ENCODE measurements around the gene GSTT2. TPM values are rescaled to one million over a fixed set of nuclear protein-coding genes. Genes with fewer than 3 reads are reported as not detected.

GSTT2 gene
- total and polyA plus RNA-seq, 2 experiments from 2014 or later: 0.44 TPM; not detected in 1

DNA sequence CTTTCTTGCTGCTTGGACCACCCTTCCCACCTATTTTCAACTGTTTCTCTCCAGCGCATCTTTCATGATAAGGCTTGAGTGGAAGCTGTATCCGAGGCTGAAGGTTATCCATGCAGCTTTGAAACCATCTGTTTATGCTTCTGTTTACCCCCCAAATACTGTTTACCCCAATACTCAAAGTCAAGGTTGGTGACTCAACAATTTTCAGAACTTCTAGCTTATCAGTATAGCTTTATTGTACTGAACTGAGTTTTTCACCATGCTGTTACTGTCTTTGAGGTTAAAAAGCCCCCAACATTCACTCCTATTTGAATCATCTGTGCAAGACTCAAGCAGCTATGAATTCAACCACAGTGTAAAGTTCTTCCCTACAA lies 30.1 kb downstream of the GSTT2 start:
- no peak overlapping the region for H3K4me2 ChIP-seq
- H3K4me1 ChIP-seq (ENCODE audit: insufficient read depth): peaks cover 5% of the 10 kb centered on the region; the same call in 1 of the 2 replicates
- H3K36me3 Mint-ChIP-seq (ENCODE audit: low read depth): peaks cover 6% of the 10 kb centered on the region; the same call in 1 of the 3 replicates
- peak overlapping the region; percentile 50; the same call in 2 of the 3 replicates for H3K4me3 Mint-ChIP-seq
- H4K20me1 ChIP-seq (replicated peaks; ENCODE audit: insufficient read depth): no peaks in the 10 kb centered on the region
- 0 out of 2 replicates have a peak, but pooled peaks cover 3% of the 10 kb centered on the region for H3F3A ChIP-seq (replicated peaks; ENCODE audit: low read depth)
- H3K4me3 ChIP-seq: no peak overlapping the region
- no peak overlapping the region for H3K27ac Mint-ChIP-seq
- DNase-seq (ENCODE audit: low spot score) (no peak), ATAC-seq (no peak)
- H3K36me3 ChIP-seq (ENCODE audit: insufficient read depth): no peaks in the 10 kb centered on the region
- H3K4me1 Mint-ChIP-seq: peaks cover 4% of the 10 kb centered on the region
- H3K27ac ChIP-seq (ENCODE audit: low read depth): no peak overlapping the region
- H3K9me2 ChIP-seq (ENCODE audit: insufficient read depth): no peaks in the 10 kb centered on the region
- H3K79me2 ChIP-seq (replicated peaks; ENCODE audit: insufficient read depth): peaks cover 36% of the 10 kb centered on the region
- no peaks in the 10 kb centered on the region for H3K27me3 ChIP-seq (ENCODE audit: insufficient read depth)
- peaks cover 11% of the 10 kb centered on the region for H3K9me3 Mint-ChIP-seq
- peak overlapping the region; percentile 70 for H2AFZ ChIP-seq
- H3K27me3 Mint-ChIP-seq (ENCODE audit: insufficient read depth, low read depth, poor library complexity): peaks cover 13% of the 10 kb centered on the region
- TF ChIP-seq CREB1 (CRISPR knock-in tag; IDR thresholded peaks at IDR 0.05; ENCODE audit: low read depth) (no peak), EZH2phosphoT487 (IDR thresholded peaks at IDR 0.05; ENCODE audit: unreplicated experiment) (no peak), ZNF114 (CRISPR knock-in tag; IDR thresholded peaks at IDR 0.05) (no peak), POLR2AphosphoS5 (IDR thresholded peaks at IDR 0.05; ENCODE audit: low read depth) (no peak), JUNB (IDR thresholded peaks at IDR 0.05; ENCODE audit: unreplicated experiment) (no peak), EZH2 (IDR thresholded peaks at IDR 0.05; ENCODE audit: low read depth, unreplicated experiment) (no peak), NANOG (IDR thresholded peaks at IDR 0.05; ENCODE audit: borderline replicate concordance) (no peak), ZNF331 (CRISPR knock-in tag; IDR thresholded peaks at IDR 0.05; ENCODE audit: low read depth) (no peak)
- TF ChIP-seq, protein P1, sequence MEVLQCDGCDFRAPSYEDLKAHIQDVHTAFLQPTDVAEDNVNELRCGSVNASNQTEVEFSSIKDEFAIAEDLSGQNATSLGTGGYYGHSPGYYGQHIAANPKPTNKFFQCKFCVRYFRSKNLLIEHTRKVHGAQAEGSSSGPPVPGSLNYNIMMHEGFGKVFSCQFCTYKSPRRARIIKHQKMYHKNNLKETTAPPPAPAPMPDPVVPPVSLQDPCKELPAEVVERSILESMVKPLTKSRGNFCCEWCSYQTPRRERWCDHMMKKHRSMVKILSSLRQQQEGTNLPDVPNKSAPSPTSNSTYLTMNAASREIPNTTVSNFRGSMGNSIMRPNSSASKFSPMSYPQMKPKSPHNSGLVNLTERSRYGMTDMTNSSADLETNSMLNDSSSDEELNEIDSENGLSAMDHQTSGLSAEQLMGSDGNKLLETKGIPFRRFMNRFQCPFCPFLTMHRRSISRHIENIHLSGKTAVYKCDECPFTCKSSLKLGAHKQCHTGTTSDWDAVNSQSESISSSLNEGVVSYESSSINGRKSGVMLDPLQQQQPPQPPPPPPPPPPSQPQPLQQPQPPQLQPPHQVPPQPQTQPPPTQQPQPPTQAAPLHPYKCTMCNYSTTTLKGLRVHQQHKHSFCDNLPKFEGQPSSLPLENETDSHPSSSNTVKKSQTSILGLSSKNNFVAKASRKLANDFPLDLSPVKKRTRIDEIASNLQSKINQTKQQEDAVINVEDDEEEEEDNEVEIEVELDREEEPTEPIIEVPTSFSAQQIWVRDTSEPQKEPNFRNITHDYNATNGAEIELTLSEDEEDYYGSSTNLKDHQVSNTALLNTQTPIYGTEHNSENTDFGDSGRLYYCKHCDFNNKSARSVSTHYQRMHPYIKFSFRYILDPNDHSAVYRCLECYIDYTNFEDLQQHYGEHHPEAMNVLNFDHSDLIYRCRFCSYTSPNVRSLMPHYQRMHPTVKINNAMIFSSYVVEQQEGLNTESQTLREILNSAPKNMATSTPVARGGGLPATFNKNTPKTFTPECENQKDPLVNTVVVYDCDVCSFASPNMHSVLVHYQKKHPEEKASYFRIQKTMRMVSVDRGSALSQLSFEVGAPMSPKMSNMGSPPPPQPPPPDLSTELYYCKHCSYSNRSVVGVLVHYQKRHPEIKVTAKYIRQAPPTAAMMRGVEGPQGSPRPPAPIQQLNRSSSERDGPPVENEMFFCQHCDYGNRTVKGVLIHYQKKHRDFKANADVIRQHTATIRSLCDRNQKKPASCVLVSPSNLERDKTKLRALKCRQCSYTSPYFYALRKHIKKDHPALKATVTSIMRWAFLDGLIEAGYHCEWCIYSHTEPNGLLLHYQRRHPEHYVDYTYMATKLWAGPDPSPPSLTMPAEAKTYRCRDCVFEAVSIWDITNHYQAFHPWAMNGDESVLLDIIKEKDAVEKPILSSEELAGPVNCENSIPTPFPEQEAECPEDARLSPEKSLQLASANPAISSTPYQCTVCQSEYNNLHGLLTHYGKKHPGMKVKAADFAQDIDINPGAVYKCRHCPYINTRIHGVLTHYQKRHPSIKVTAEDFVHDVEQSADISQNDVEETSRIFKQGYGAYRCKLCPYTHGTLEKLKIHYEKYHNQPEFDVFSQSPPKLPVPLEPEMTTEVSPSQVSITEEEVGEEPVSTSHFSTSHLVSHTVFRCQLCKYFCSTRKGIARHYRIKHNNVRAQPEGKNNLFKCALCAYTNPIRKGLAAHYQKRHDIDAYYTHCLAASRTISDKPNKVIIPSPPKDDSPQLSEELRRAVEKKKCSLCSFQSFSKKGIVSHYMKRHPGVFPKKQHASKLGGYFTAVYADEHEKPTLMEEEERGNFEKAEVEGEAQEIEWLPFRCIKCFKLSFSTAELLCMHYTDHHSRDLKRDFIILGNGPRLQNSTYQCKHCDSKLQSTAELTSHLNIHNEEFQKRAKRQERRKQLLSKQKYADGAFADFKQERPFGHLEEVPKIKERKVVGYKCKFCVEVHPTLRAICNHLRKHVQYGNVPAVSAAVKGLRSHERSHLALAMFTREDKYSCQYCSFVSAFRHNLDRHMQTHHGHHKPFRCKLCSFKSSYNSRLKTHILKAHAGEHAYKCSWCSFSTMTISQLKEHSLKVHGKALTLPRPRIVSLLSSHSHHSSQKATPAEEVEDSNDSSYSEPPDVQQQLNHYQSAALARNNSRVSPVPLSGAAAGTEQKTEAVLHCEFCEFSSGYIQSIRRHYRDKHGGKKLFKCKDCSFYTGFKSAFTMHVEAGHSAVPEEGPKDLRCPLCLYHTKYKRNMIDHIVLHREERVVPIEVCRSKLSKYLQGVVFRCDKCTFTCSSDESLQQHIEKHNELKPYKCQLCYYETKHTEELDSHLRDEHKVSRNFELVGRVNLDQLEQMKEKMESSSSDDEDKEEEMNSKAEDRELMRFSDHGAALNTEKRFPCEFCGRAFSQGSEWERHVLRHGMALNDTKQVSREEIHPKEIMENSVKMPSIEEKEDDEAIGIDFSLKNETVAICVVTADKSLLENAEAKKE (CRISPR knock-in tag; IDR thresholded peaks at IDR 0.05): no peak
- TF ChIP-seq, protein P2, sequence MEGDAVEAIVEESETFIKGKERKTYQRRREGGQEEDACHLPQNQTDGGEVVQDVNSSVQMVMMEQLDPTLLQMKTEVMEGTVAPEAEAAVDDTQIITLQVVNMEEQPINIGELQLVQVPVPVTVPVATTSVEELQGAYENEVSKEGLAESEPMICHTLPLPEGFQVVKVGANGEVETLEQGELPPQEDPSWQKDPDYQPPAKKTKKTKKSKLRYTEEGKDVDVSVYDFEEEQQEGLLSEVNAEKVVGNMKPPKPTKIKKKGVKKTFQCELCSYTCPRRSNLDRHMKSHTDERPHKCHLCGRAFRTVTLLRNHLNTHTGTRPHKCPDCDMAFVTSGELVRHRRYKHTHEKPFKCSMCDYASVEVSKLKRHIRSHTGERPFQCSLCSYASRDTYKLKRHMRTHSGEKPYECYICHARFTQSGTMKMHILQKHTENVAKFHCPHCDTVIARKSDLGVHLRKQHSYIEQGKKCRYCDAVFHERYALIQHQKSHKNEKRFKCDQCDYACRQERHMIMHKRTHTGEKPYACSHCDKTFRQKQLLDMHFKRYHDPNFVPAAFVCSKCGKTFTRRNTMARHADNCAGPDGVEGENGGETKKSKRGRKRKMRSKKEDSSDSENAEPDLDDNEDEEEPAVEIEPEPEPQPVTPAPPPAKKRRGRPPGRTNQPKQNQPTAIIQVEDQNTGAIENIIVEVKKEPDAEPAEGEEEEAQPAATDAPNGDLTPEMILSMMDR (conservative IDR thresholded peaks at IDR 0.05; ENCODE audit: low read depth in 2 of 2): no peak
- TF ChIP-seq, protein P3, sequence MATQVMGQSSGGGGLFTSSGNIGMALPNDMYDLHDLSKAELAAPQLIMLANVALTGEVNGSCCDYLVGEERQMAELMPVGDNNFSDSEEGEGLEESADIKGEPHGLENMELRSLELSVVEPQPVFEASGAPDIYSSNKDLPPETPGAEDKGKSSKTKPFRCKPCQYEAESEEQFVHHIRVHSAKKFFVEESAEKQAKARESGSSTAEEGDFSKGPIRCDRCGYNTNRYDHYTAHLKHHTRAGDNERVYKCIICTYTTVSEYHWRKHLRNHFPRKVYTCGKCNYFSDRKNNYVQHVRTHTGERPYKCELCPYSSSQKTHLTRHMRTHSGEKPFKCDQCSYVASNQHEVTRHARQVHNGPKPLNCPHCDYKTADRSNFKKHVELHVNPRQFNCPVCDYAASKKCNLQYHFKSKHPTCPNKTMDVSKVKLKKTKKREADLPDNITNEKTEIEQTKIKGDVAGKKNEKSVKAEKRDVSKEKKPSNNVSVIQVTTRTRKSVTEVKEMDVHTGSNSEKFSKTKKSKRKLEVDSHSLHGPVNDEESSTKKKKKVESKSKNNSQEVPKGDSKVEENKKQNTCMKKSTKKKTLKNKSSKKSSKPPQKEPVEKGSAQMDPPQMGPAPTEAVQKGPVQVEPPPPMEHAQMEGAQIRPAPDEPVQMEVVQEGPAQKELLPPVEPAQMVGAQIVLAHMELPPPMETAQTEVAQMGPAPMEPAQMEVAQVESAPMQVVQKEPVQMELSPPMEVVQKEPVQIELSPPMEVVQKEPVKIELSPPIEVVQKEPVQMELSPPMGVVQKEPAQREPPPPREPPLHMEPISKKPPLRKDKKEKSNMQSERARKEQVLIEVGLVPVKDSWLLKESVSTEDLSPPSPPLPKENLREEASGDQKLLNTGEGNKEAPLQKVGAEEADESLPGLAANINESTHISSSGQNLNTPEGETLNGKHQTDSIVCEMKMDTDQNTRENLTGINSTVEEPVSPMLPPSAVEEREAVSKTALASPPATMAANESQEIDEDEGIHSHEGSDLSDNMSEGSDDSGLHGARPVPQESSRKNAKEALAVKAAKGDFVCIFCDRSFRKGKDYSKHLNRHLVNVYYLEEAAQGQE (IDR thresholded peaks at IDR 0.05; ENCODE audit: unreplicated experiment): no peak
- TF ChIP-seq, protein P4, sequence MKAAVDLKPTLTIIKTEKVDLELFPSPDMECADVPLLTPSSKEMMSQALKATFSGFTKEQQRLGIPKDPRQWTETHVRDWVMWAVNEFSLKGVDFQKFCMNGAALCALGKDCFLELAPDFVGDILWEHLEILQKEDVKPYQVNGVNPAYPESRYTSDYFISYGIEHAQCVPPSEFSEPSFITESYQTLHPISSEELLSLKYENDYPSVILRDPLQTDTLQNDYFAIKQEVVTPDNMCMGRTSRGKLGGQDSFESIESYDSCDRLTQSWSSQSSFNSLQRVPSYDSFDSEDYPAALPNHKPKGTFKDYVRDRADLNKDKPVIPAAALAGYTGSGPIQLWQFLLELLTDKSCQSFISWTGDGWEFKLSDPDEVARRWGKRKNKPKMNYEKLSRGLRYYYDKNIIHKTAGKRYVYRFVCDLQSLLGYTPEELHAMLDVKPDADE (IDR thresholded peaks at IDR 0.05): no peak

All from GM23338 (cell line).